Heart left ventricle (tissue), 16 donors: ENCODE results near the gene PLD6. TPM values are rescaled to one million over a fixed set of nuclear protein-coding genes. Genes with fewer than 3 reads are reported as not detected.

Source experiments
- ATAC-seq, 4 donors: fragments of 200-7000 bp; cut with Tn5 transposase; one replicate each; pipeline ENCODE4 v1.9.1; 2020 to 2022; ENCODE audit warnings: moderate library complexity in 4 of 4, mild to moderate bottlenecking in 3 of 4, moderate number of reproducible peaks in 1 of 4
- DNase-seq, 5 donors: peaks; one replicate each; pipeline ENCODE4 v3.0.0-alpha.2; 2020
- H3K27ac ChIP-seq, 12 donors: fragments of 200-600 bp; sonication (generic) in 4 of 12; one replicate each; pipeline versions ENCODE4 v1.5.0 to v1.8.0; 2016 to 2022; ENCODE audit warnings: mild to moderate bottlenecking in 2 of 12
- H3K27me3 ChIP-seq, 9 donors: fragments of 200-600 bp; sonication (generic) in 2 of 9; one replicate each; pipeline versions ENCODE4 v1.5.1 to v1.8.0; 2016 to 2022; ENCODE audit warnings: mild to moderate bottlenecking in 3 of 9
- H3K36me3 ChIP-seq, 9 donors: fragments of 200-600 bp; sonication (generic) in 2 of 9; one replicate each; pipeline versions ENCODE4 v1.5.0 to v1.8.0; 2018 to 2022; ENCODE audit warnings: mild to moderate bottlenecking in 2 of 9
- H3K4me1 ChIP-seq, 12 donors: fragments of 200-600 bp; sonication (generic) in 4 of 12; one replicate each; pipeline versions ENCODE4 v1.5.0 to v1.8.0; 2016 to 2022; ENCODE audit warnings: mild to moderate bottlenecking in 3 of 12
- H3K4me3 ChIP-seq, 12 donors: fragments of 200-600 bp; sonication (generic) in 4 of 12; one replicate each; pipeline versions ENCODE4 v1.5.0 to v1.8.0; 2017 to 2022; ENCODE audit warnings: mild to moderate bottlenecking in 9 of 12, moderate library complexity in 4 of 12
- H3K9me3 ChIP-seq, 12 donors: fragments of 200-600 bp; sonication (generic) in 4 of 12; one replicate each; pipeline versions ENCODE4 v1.5.0 to v1.8.0; 2016 to 2022; ENCODE audit warnings: mild to moderate bottlenecking in 1 of 12
- POLR2A ChIP-seq, 2 donors: fragments of 450-650 bp; IDR thresholded peaks; one replicate each; pipeline ENCODE4 v1.6.1; 2017; ENCODE audit warnings: antibody characterized with exemption in 2 of 2, mild to moderate bottlenecking in 2 of 2, moderate library complexity in 2 of 2
- WGBS, 4 donors: extraction: QIAGEN DNeasy Blood & Tissue Kit in 2 of 4; methylation state at CpG; one replicate each; pipeline versions ENCODE4 v1.1.5 to v1.1.7; 2013 to 2018; 5-methylcytosine and 5-hydroxymethylcytosine counted together
- intact Hi-C, 10 donors: fragments of 100-400 bp; cut with DNase I; formaldehyde crosslinking; loops; one replicate each; pipeline versions ENCODE4 v1.11.1 to v1.14.2; 2022
- polyA plus RNA-seq, 2 donors: library from polyadenylated mRNA; stranded (reverse); fragments of 200-250 nt; gene quantifications; one replicate each; pipeline ENCODE4 v1.2.3, GENCODE V29; 2013
- total RNA-seq, 9 donors: library from RNA; depleted of rRNA in 2 of 9; stranded (reverse); fragments of >200 nt in 2 of 9; fragmentation: NEBNext Ultra II Directional in 3 of 9; extraction: Animal tissue kit (Norgen Biotek cat#: 25700) in 3 of 9; gene quantifications; one replicate each; pipeline versions ENCODE4 v1.1.0 to v1.2.4, GENCODE V29; 2016 to 2023
- TF ChIP-seq, protein P1 (sequence below), 12 donors: fragments of 200-600 bp; sonication (generic) in 4 of 12; IDR thresholded peaks; one replicate each; pipeline versions ENCODE4 v1.5.0 to v1.8.0; 2018 to 2022; ENCODE audit warnings: antibody characterized with exemption in 12 of 12, mild to moderate bottlenecking in 5 of 12
- donor health status: ischemic (EF 13 %, LVEDD 7.1; RV severe dilation, severe dysfunction).
- donor health status: healthy with polysubstance abuse.
- donor health status: DM: no; HTN: yes; CAD: no.
- donor health status: DM: no; HTN: no; CAD: no.
- donor health status: ischemic (EF 25% LVEDD 6.9; RV normal size, moderate dysfunction).
- donor health status: ischemic (EF 25% LVEDD 5.7; RV mildly dilated, moderate dysfunction).
- donor health status: healthy.
- donor health status: DM: yes; HTN: yes; CAD: no.
- donor health status: ischemic (EF 35%, LVEDD 5.7; RV mildly dilated, moderate dysfunction).
- donor health status: nonischemic (EF 11% LVEDD 7.7; RV severe dilation, severe dysfunction).
- donor health status: DM: yes; HTN: yes; CAD: no.
- donor health status: PGD.
- donor health status: ischemic (EF 29% LVEDD 5.4; RV normal size, mild dysfunction).
- donor health status: nonischemic (EF 23%, LVEDD 6.1; RV moderate dilation, normal function).

Gene PLD6
- total and polyA plus RNA-seq, 11 donors, result 3.8 to 11.8 (median 6.1) TPM

DNA sequence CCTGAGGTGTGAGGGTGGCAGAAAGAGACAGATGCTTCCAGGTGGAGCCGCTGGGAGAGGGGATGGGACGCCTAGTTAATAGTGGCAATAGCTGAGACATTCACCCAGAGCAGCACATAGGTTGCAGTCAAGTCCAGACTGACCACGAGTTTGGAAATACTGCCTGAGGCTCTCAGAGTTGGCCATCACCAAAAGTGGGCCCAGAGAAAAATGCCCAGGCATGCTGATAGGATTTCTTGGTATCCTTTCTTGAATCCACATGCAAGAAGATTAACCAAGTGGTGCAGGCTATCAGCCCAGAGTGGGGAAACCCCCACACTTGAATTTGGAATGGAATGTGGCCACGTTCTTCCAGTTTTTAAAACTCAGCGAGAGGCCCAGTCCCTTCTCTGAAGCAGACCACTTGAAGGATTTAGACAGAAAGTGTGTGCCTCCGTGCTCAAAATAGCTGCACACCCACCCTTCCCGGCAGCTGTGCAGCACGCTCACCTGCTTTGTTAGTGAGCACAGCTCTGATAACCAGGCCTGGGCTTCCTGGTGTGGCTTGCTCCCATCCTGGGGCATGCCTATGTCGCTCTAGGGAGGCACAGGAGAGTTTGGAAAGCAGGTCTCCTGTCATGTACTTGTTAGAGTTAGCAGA is 35.7 kb downstream of the PLD6 start:
- TF ChIP-seq, protein P1, sequence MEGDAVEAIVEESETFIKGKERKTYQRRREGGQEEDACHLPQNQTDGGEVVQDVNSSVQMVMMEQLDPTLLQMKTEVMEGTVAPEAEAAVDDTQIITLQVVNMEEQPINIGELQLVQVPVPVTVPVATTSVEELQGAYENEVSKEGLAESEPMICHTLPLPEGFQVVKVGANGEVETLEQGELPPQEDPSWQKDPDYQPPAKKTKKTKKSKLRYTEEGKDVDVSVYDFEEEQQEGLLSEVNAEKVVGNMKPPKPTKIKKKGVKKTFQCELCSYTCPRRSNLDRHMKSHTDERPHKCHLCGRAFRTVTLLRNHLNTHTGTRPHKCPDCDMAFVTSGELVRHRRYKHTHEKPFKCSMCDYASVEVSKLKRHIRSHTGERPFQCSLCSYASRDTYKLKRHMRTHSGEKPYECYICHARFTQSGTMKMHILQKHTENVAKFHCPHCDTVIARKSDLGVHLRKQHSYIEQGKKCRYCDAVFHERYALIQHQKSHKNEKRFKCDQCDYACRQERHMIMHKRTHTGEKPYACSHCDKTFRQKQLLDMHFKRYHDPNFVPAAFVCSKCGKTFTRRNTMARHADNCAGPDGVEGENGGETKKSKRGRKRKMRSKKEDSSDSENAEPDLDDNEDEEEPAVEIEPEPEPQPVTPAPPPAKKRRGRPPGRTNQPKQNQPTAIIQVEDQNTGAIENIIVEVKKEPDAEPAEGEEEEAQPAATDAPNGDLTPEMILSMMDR (IDR thresholded peaks at IDR 0.05), result no peak
- TF ChIP-seq POLR2A (IDR thresholded peaks at IDR 0.05), result no peak
- ATAC-seq, result no peak
- Histone ChIP-seq H3K4me3 (no peak overlapping the region), H3K9me3 (no peaks in the 10 kb centered on the region), H3K27ac (peak overlapping the region in 6 of 12 donors; percentile 3 to 76 (median 18)), H3K36me3 (peaks cover 3 to 98% (median 84%) of the 10 kb centered on the region in 9 donors), H3K27me3 (no peaks in the 10 kb centered on the region), H3K4me1 (peaks cover 0 to 33% (median 19%) of the 10 kb centered on the region in 12 donors)
- 52 to 68% (median 63%) methylated on average over 9 of the region's 9 CpGs for WGBS, 4 donors
- peak in 1 of 5 donors; percentile 25 for DNase-seq
- intact Hi-C loops, result loop anchor here in 1 of 10 donors (5.0 kb wide), 1 partner anchor 67 kb away; the partner anchor contains the start of gene FLCN

DNA sequence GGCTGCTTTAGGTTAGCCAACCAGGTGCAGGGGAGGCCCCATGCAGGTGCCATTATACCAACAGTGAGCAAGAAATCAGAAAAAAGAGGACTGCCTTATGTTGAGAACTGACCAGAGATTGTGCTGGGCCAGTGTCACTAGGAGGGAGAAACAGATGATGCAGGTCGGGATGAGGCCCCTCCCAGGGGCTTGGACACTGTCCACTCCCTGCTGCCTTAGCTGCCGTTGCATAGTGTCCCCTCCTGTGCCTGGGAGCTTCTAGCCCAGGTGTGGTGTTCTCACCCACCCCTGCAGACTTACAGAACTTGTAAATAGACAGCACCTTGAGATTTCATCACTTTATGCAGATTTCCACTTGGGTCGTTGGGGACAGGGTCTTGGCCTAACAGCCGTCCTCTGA is 36.7 kb downstream of the PLD6 start:
- intact Hi-C loops, result no loop called here
- H3K9me3 ChIP-seq, result no peaks in the 10 kb centered on the region
- no peak overlapping the region for H3K4me3 ChIP-seq
- DNase-seq, result peak in 1 of 5 donors; percentile 3
- H3K27ac ChIP-seq, result no peak overlapping the region
- H3K27me3 ChIP-seq, result no peaks in the 10 kb centered on the region
- WGBS, 4 donors, result 85 to 95% (median 90%) methylated on average over 4 of the region's 4 CpGs
- no peak for ATAC-seq
- TF ChIP-seq, protein P1 (IDR thresholded peaks at IDR 0.05), result no peak
- no peak for TF ChIP-seq POLR2A (IDR thresholded peaks at IDR 0.05)
- peaks cover 4 to 98% (median 84%) of the 10 kb centered on the region in 9 donors for H3K36me3 ChIP-seq
- peaks cover 0 to 28% (median 19%) of the 10 kb centered on the region in 12 donors for H3K4me1 ChIP-seq

DNA sequence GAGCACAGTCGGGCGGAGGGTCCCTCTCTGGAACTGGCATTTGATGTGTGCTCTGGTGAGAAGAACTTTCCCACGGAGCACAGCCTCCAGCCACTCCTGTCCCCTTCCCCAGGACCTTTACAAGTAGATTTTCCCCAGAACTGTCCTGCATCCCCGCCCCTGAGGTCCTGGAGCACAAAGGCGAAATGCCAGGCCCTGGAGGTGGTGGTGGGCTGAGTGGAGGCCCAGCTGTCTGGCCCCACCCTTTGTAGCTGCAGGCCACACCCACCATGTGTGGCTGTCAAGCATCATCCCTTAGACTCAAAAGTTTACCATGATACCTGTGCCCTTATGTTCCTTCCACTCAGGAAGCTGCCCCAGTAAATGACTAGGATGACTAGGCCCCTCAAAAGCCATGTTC is 37.7 kb downstream of the PLD6 start:
- Histone ChIP-seq H3K27ac (no peak overlapping the region), H3K27me3 (no peaks in the 10 kb centered on the region), H3K36me3 (peaks cover 5 to 98% (median 84%) of the 10 kb centered on the region in 9 donors), H3K4me1 (peaks cover 0 to 28% (median 19%) of the 10 kb centered on the region in 12 donors), H3K9me3 (no peaks in the 10 kb centered on the region), H3K4me3 (no peak overlapping the region)
- TF ChIP-seq POLR2A (IDR thresholded peaks at IDR 0.05), result no peak
- TF ChIP-seq, protein P1 (IDR thresholded peaks at IDR 0.05), result no peak
- intact Hi-C loops, result no loop called here
- peak in 1 of 5 donors; percentile 54 for DNase-seq
- no peak for ATAC-seq
- WGBS, 4 donors, result 89 to 93% (median 91%) methylated on average over 5 of the region's 5 CpGs

DNA sequence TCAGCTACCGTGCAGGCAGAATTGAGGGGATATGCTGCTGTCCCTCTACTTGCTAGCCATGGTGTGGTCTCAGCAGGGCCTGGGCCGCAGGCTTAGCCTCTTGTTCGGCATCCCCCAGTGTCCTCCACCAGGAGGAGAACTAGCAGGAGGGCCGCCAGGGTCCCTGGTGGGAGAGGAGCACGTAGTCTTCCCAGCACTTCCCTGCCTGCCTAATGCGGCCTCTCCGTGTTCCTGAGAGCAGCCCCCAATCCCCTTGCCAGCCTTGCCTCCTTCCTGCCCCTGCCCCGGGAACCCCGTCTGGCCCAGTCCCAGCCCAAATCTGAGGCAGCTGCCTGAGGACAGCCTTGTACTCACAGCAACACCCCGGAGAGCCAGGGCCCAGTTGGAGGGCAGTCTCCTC is 38.1 kb downstream of the PLD6 start:
- DNase-seq, result peak in 1 of 5 donors; percentile 42
- no peak for ATAC-seq
- Histone ChIP-seq H3K36me3 (peaks cover 5 to 98% (median 84%) of the 10 kb centered on the region in 9 donors), H3K27ac (no peak overlapping the region), H3K27me3 (no peaks in the 10 kb centered on the region), H3K9me3 (no peaks in the 10 kb centered on the region), H3K4me1 (peaks cover 0 to 25% (median 18%) of the 10 kb centered on the region in 12 donors), H3K4me3 (no peak overlapping the region)
- TF ChIP-seq, protein P1 (IDR thresholded peaks at IDR 0.05), result no peak
- TF ChIP-seq POLR2A (IDR thresholded peaks at IDR 0.05), result no peak
- intact Hi-C loops, result no loop called here
- 83 to 95% (median 91%) methylated on average over 8 to 10 of the region's 10 CpGs for WGBS, 4 donors
